Measurements from ENCODE around the gene CD276. TPM values are rescaled to one million over a fixed set of nuclear protein-coding genes. Genes with fewer than 3 reads are reported as not detected.

Gene CD276
- total and polyA plus RNA-seq, 8 donors: 13.9 to 56.0 (median 22.7) TPM

GRCh38 chr15:73650416-73651126 lies 33.6 kb upstream of the CD276 start:
- no peak for FAIRE-seq
- intact Hi-C loops (cut with DNase I): no loop called here
- H3K4me3 ChIP-seq: no peak overlapping the region
- H3K9me3 ChIP-seq: no peaks in the 10 kb centered on the region
- H3K27ac ChIP-seq: no peak overlapping the region
- no peaks in the 10 kb centered on the region for H3K36me3 ChIP-seq
- DNase-seq: no peak
- 53 to 58% methylated on average over 3 of the region's 3 CpGs for WGBS, 2 donors
- H3K4me1 ChIP-seq: no peaks in the 10 kb centered on the region
- no peaks in the 10 kb centered on the region for H3K27me3 ChIP-seq
- TF ChIP-seq CTCF (IDR thresholded peaks at IDR 0.05): no peak
- ATAC-seq: peak in 2 of 4 donors; percentile 39 to 49

- Histone ChIP-seq H3K4me3 (no peak overlapping the region), H3K27me3 (no peaks in the 10 kb centered on the region), H3K4me1 (no peaks in the 10 kb centered on the region), H3K36me3 (no peaks in the 10 kb centered on the region), H3K27ac (no peak overlapping the region), H3K9me3 (no peaks in the 10 kb centered on the region)
- no peak for DNase-seq
- FAIRE-seq: no peak
- intact Hi-C loops (cut with DNase I): no loop called here
- no peak for ATAC-seq
- WGBS, 2 donors: 50 to 53% methylated on average over 3 of the region's 3 CpGs
- no peak for TF ChIP-seq CTCF (IDR thresholded peaks at IDR 0.05)
Observed at GRCh38 chr15:73654659-73655058, 29.5 kb upstream of the CD276 start.

GRCh38 chr15:73655724-73656123 lies 28.5 kb upstream of the CD276 start:
- Histone ChIP-seq H3K4me3 (no peak overlapping the region), H3K27me3 (no peaks in the 10 kb centered on the region), H3K9me3 (no peaks in the 10 kb centered on the region), H3K27ac (no peak overlapping the region), H3K4me1 (no peaks in the 10 kb centered on the region), H3K36me3 (no peaks in the 10 kb centered on the region)
- ATAC-seq: no peak
- WGBS, 2 donors: 77 to 87% methylated on average over 2 of the region's 2 CpGs
- no peak for DNase-seq
- intact Hi-C loops (cut with DNase I): no loop called here
- TF ChIP-seq CTCF (IDR thresholded peaks at IDR 0.05): no peak
- FAIRE-seq: no peak

GRCh38 chr15:73658645-73659044 lies 25.5 kb upstream of the CD276 start:
- DNase-seq: no peak
- intact Hi-C loops (cut with DNase I): no loop called here
- Histone ChIP-seq H3K27ac (no peak overlapping the region), H3K4me1 (no peaks in the 10 kb centered on the region), H3K36me3 (no peaks in the 10 kb centered on the region), H3K27me3 (no peaks in the 10 kb centered on the region), H3K4me3 (no peak overlapping the region), H3K9me3 (no peaks in the 10 kb centered on the region)
- no peak for ATAC-seq
- WGBS, 2 donors: 64 to 65% methylated on average over 1 of the region's 1 CpG
- no peak for TF ChIP-seq CTCF (IDR thresholded peaks at IDR 0.05)
- FAIRE-seq: no peak

- DNase-seq: no peak
- no peaks in the 10 kb centered on the region for H3K9me3 ChIP-seq
- H3K4me3 ChIP-seq: no peak overlapping the region
- intact Hi-C loops (cut with DNase I): no loop called here
- no peak for TF ChIP-seq CTCF (IDR thresholded peaks at IDR 0.05)
- H3K27me3 ChIP-seq: no peaks in the 10 kb centered on the region
- no peaks in the 10 kb centered on the region for H3K36me3 ChIP-seq
- H3K27ac ChIP-seq: no peak overlapping the region
- H3K4me1 ChIP-seq: no peaks in the 10 kb centered on the region
- no peak for ATAC-seq
- FAIRE-seq: no peak
Observed at GRCh38 chr15:73660455-73660854, 23.7 kb upstream of the CD276 start.
